Fibroblast of mammary gland (primary cell): Measurements from ENCODE around the gene BCAS3.

ENCODE experiments used
- DNase-seq: peaks from one replicate; pipeline ENCODE4 v3.0.0-alpha.2; 2010; ENCODE audit warnings: low read depth
- H3K4me3 ChIP-seq: 2 replicates; pipeline ENCODE4 v1.5.1; 2011; ENCODE audit warnings: low read depth, mild to moderate bottlenecking, low read length, moderate library complexity; ENCODE audit not compliant: control insufficient read depth
- TF ChIP-seq, protein P1 (sequence below): conservative IDR thresholded peaks from 2 replicates; pipeline ENCODE4 v1.5.1; 2011; ENCODE audit warnings: low read depth, low read length, inconsistent platforms; ENCODE audit not compliant: control insufficient read depth, insufficient read depth

The BCAS3 gene

DNA sequence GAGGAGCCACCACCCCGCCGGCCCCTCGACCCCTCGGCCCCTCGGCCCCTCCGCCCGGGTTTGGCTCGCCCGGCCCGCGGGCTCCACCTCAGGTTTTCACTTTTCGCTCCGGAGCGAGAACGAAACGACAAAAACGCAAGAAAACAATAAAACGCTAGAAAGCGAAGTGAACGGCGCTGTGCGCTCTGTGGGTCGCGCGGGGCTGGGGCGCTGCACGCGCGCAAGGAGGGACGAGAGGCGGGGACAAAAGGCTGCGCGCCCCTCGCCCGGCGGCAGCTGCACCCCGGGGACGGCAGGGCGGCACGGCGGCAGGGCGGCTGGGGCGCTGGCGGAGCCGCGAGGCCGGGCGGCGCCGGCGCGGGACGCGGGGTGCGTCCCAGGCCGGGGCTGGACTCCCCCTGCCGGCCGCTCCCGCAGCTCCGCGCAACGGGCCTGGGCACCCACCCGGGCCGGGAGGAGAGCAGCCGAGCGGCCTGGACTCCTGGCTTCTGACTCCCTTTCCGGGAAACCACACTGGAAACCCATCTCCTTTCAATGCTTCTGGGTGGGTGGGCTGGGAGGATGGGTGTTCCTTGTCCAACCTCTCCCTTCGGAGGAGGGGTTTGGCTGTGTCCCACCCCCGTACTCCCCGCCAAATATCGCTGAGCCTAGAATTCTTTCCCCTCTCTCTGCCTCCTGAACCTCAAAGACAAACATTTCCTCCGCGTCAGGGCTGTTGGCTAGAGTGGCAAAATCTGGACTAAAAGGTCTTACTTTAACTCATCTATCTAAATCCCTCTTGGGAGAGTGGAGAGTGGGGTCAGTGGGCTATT is 731.9 kb downstream of the BCAS3 start:
- TF ChIP-seq, protein P1, sequence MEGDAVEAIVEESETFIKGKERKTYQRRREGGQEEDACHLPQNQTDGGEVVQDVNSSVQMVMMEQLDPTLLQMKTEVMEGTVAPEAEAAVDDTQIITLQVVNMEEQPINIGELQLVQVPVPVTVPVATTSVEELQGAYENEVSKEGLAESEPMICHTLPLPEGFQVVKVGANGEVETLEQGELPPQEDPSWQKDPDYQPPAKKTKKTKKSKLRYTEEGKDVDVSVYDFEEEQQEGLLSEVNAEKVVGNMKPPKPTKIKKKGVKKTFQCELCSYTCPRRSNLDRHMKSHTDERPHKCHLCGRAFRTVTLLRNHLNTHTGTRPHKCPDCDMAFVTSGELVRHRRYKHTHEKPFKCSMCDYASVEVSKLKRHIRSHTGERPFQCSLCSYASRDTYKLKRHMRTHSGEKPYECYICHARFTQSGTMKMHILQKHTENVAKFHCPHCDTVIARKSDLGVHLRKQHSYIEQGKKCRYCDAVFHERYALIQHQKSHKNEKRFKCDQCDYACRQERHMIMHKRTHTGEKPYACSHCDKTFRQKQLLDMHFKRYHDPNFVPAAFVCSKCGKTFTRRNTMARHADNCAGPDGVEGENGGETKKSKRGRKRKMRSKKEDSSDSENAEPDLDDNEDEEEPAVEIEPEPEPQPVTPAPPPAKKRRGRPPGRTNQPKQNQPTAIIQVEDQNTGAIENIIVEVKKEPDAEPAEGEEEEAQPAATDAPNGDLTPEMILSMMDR = no peak
- peak overlapping the region; percentile 29 for H3K4me3 ChIP-seq
- peak; percentile 72 for DNase-seq

DNA sequence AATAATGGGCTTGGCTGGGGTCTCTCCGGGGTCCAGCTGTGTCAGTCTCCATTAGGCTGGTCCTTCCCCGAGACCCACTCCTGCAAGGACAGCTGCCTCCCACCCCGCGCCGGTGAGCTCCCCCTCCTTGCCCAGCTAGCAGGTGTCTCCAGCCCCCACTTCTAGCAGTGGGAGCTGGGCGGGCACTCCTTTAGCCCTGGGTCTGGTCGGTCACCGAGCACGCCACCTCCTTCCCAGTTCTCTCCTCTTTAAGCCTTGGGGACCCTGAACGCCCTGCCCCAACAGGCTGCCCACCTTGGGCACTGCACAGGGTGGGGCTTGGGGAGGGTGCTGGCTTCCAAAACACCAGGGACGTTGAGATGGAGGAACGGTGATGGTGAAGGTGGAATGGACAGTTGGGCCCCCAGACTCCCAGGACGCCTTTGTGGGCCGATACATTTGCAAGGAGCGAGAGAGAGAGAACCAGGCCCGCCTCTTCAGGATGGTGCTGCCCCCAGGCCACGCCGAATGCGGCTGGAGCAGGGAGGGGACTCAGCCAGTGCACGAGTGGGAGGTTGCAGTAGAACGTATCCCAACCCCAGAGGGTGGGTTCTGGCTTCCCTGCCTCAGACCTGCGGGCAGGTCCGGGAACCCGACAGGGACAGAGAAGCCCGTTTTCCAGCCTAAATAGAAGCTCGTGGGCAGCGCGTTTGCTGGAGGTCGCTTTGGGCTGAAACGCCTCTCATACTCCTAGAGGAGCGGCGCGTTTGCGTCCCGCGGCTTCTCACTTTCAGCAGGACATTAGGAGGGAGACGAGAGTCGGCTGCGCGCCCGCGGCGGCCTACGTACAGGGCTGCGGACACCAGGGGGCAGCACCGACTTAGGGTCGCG is 732.7 kb downstream of the BCAS3 start:
- DNase-seq = peak; percentile 84
- peak overlapping the region; percentile 30 for H3K4me3 ChIP-seq
- TF ChIP-seq, protein P1 = peak; percentile 32

DNA sequence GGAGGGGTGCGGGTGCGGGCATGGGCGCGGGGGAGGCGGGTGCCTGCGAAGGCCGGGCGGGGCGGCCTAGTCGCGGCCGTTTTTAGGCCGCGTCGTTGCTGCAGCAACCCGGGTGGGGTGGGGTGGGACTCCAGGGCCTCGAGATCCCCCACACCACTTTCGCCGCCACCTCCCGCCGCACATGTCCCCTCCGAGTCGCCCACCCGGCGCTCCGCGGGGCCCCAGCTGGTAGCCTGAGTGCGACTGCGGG is 733.3 kb downstream of the BCAS3 start:
- no peak for DNase-seq
- peak overlapping the region; percentile 56 for H3K4me3 ChIP-seq
- TF ChIP-seq, protein P1 = no peak

DNA sequence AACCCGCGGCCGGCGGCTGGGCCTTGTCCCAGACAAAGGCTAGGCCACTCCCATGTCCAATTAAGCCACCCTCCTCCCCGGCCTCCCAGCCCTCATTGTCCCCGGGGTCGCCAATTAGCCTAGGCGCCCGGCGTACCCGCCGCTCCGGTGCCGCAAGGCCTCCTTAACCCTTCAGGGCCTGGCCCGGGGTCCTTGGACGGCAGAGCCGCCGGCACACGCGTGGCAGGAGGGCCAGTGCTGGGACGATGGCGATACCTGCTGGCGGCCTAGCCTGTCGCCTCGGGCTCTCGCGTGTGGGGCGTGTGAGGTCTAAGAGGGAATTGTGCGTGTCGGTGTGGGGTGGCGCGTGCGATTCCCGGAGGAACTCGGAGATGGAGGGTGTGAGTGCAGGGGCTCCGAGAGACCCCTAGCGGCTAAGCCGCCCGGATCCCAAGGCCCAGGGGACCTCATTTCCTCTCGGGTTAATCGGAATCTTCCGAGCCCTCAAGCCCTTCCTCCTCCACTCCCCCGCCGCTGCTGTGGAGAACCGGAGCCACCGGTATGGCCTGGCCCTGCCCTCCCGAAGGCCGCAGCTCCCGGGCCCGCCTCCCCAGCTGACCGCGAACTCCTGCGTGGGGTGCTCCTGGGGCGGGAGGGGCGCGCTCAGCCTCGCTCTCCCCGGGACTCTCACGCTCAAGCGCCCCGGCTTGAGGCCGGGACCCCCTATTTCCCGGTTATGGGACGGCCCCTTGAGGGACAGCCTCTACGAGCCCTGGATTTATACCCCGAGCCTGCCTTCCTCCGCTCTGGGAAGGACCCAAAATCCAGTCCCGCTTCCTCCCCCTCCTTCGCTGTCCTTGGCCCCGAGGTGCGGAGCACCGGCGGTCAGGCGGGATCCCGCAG is 733.9 kb downstream of the BCAS3 start:
- peak; percentile 76 for DNase-seq
- TF ChIP-seq, protein P1 = peak; percentile 21

DNA sequence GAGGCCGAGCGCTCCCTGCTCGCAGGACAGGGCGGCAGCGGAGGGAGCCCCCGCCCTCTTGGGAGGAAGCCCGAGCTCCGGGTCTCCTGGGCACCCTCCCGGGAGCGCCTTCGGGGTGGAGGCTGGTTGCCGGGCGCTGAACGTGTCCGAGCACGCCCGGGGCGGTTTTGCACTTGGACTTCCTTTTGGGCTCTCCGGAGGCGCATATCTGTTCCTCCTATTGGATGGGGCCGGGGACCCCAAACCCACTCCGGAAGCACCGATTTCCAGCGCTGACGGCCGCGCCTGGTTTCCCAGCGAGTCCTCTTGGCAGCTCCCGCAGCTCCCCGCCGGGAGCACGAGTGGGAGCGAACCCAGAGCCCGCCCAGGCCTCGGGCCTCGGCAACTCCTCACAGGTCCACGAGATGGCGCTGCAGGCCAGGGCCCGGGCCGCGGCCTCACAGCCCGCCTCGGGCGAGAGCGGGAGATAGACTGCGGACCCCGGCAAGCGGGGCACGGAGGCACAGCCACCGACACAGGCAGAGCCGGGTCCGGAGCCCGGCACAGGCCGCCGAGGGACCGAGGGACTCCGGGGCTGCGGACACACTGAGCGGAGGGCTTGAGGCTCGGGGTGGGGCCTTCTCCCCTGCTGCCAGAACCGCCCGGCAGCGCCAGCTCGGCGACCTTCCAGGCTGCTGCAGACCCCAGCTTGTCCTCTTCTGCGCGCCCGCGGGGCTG is 734.6 kb downstream of the BCAS3 start:
- peak; percentile 77 for DNase-seq
- TF ChIP-seq, protein P1 = peak; percentile 65
- peak overlapping the region; percentile 56 for H3K4me3 ChIP-seq

More for the DNA sequence above, 733.9 kb downstream of the BCAS3 start:
- H3K4me3 ChIP-seq = peak overlapping the region; percentile 56
